NCI-H2227 (cell line): ENCODE data around the gene FDXR.

Experiments
- DNase-seq: peaks from one replicate; lab custom pipeline; 2025; ENCODE audit not compliant: unreplicated experiment; lab: John Stamatoyannopoulos, UW

Gene FDXR

DNA sequence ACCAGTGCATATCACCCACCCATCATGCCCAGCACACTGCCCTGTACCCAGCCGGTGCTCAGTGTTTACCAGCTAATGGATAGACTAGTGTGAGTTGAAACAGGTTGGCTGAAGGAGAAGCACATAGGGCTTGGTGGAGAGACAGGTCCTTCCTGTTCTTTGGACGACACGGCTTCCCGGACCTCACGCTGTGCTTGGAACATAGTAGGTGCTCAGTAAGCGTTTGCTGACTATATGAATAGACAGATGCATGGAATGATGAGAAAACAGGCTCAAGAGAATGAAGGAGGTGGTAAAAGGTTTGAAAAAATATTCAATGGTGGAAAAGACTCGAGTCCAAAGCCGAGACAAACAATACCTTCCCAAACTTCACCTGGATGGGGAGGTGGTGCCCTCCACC lies 27.4 kb upstream of the FDXR start:
- DNase-seq, result no peak

- no peak for DNase-seq
Measured at GRCh38 chr17:74898376-74898946, 25.7 kb upstream of the FDXR start.

DNA sequence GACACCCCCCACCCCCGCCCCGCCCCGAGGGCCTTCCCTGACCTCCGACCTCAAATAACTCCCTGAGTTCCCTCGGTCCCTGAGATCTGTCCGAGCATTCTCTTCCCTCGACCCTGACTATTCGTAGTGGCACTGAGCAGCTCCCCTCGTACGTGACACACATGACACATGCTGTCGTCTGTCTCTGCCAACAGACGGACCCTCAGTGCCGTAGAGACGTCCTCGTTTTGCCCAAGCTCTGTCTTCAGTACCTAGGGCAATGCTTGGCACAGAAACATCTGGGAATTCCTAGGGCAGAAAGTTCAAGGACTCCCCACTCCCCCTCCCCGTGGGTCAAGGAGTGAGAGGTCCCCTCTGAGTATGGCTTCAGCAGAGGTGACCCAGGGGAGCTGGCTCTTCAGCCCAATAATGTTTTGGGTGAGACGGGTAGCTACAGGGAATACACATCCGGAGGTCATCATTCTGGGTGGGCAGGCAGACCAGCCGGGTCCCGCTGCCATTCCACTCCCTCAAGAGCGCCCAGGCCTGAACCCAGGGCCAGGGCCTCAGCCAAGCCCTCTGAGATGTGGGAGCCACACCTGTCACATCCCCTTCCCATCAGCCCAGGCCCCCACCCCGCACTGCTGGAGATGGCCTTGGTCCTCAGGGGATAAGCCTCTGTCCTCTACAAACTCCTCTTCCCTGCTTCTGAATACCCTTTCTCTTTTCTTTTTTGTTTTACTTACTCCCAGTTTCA lies 21.3 kb upstream of the FDXR start:
- DNase-seq, result no peak

DNA sequence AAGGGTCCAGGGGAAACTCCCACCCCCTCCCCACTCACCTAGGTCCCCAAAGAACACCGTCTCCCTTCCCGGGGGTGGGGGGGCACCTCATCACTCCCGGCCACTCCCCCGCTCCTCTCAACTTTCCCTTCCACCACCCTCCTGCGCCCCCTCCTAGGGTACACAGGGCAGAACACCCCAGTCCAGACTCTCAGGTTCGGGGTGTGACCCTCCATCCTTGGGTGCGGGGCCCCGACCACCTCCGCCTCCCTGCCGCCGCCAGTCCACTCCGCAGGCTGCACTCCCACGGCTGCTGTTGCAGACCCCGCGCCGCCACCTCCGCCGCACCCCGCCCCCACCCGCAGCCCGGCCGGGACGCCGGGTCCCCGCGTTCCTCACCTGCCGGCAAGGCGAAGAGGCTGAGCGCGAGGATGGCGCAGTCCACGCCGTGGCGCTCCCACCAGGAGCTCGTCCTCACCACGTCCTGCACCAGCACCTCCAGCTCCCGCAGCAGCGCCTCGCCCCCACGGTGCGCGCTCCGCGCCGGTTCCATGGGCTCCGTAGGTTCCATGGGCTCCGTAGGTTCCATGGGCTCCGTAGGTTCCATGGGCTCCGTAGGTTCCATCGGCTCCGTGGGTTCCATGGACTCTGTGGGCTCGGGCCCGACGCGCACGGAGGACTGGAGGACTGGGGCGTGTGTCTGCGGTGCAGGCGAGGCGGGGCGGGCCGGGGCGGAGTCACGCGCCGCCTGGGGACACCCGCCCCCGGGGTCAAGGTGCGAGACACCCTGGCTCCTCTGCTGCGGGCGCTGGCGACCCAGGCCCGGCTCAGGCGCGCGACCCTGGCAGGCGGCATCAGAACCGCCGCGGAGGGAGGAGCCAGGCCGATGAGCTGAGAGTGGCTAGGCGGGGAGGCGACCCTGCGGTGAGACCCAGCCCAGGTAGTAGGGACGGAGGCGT lies 20.4 kb upstream of the FDXR start, which contains the start of gene FADS6:
Gene FADS6, minus strand, starts transcription at position 660 of the 938 bp plus-strand sequence. Its CDS starts 38 bp downstream, at position 622.
- DNase-seq, result no peak

GRCh38 chr17:74892013-74892841 lies 19.4 kb upstream of the FDXR start:
- no peak for DNase-seq

- DNase-seq, result no peak
Measured at GRCh38 chr17:74890554-74890953, 17.8 kb upstream of the FDXR start.

- DNase-seq, result no peak
Measured at GRCh38 chr17:74888469-74888868, 15.7 kb upstream of the FDXR start.

- no peak for DNase-seq
Measured at GRCh38 chr17:74883241-74883745, 10.5 kb upstream of the FDXR start.

GRCh38 chr17:74882517-74883240 lies 9.9 kb upstream of the FDXR start:
- no peak for DNase-seq

DNA sequence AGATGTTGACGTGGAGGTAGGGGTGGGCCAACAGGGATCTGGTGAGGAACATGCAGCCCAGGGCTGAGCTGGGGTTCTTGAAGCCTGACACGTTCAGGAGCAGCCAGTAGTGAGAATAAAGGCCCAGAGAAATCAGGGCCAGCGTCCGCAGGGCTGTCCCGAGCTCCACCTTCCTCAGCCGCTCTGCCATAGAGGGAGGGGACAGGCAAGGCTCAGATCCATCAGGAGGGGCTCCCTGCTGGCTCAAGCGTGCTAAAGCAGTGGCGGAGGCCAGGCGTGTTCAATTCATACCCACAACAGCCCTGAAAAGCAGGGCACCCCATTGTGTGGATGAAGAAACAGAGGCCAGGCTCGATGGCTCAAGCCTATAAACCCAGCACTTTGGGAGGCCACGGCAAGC lies 8.3 kb upstream of the FDXR start:
- no peak for DNase-seq

DNA sequence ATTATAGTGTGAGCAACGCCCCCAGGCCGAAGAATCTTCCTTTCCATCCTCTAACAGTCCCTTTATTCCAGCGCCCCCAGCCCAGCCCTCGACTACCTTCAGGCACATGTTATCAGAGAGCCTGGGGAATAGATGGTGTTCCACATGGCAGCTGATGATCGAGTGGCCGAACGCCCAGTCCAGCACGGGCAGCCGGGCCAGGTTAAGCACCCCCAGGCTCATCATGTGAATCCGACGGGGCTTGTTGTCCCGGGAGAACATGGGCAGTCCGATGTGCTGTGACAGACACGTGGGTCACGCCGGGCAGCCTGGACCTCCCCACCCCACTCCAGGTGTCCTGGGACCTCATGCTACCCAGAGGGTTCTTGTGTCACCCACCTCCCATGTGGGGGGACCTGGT lies 6.5 kb upstream of the FDXR start:
- no peak for DNase-seq

- DNase-seq, result no peak
Measured at GRCh38 chr17:74878658-74879057, 5.9 kb upstream of the FDXR start.

- no peak for DNase-seq
Measured at GRCh38 chr17:74877592-74878548, 5.1 kb upstream of the FDXR start.

DNA sequence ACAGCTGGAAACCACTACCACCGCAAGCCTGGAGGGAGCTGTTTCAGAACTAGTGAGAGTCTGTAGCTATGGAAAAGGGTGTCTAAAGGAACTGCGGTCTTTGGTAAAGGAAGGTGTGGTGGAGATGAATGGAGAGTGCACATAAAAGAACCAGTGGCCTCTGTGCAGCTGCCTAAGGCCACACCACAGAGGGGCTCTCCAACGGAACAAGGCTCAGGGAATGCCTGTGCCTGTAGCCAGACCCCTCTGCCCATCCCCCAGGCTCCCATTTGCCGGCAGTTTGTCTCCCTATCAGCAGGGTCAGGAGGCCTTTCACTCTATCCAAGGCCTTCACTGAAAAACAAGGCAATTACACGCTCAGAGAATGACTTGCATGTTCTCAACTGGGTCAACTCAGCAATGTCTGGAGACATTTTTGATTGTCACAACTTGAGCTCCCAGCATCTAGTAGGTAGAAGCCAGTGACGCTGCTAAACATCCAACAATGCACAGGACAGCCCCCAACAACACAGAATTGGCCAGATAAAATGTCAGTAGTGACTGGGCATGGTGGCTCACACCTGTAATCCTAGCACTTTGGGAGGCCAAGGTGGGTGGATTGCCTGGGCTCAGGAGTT lies 3.3 kb upstream of the FDXR start:
- DNase-seq, result no peak

DNA sequence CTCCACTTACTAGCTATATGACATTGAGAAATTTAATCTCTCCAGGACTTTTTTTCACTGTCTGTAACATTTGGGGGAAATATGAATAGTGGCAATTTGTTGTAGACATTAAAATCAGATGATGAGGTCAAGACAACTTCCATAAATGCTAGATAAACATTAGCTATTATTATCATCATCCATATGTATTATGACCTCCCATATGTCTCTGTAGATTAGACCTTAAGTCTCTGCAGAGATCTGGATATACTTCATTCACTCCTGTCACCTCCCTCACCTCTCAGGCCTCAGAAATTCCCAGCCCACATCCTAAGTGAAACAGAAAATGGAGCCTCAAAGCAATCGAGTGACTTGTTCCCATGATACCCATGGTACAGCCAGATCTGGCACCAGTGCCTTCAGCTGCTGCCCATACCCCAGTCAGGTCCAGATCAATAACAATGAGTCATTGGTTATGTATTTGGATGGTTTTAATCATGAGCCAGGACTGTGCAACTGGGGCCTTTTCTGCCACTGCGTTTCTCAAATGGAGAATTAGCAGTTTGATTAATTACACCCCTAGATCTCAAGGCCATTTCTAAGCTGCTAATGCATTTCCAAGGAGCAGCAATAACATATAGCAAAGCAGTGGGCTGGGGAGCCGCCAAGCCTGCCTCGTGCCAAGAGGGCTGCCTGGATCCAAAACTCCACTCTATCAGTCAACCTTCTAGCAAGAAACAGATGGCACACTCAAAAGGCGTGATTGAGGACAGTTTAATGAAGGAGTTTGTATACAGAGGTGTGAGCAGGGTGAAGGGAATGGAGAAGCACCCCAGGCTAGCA lies 2.6 kb upstream of the FDXR start:
- no peak for DNase-seq

DNA sequence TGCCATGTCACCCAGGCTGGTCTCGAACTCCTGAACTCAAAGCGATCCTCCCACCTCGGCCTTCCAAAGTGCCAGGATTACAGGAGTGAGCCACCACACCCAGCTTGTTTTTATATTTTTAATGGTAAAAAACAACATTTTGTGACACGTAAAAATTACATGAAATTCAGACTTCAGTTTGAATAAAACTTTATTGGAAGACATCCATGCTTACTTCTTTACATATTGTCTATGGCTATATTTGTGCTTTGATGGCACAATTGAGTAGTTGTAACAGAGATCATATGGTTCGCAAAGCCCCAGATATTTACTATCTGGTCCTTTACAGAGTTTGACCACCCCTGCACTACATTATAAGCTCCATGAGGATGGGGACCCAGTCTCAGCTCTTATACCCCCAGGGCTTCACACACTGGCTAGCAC lies 1.8 kb upstream of the FDXR start:
- DNase-seq, result no peak

DNA sequence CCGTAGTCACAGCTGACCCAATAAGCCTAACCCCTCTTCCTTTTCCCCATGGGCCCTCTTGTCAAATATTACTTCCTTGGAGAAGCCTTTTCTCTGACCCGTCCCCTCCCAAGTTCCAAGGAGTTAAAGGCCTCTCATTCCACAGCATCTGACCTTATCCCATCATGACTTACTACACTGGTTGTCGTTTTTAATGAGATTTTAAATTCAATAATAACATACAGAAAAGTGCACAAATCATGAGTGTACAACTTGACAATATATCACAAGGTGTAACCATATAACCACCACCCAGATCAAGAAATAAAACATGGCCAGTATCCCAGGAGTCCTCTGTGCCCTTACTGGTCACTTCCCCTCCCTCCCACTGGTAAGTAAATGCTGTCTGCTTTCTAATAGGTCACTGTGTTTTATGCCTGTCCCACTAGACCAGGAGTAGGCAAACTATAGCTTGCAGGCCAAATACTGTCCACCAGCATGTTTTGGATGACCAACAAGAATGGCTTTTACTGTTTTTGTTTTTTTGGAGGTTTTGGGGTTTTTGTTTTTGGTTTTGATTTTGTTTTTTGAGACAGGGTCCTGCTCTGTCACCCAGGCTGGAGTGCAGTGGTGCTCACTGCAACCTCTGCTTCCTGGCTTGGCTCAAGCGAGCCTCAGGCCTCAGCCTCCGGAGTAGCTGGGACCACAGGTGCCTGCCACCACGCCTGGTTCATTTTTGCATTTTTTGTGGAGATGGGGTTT lies 1.2 kb upstream of the FDXR start:
- peak; percentile 28 for DNase-seq
